Brain microvascular endothelial cell (primary cell): ENCODE results near the gene SAMD1.

Source experiments
- DNase-seq: peaks from one replicate; pipeline ENCODE4 v3.0.0-alpha.2; 2020
- H3K27ac ChIP-seq: fragments of 250-450 bp; sonication (Bioruptor Pico); 2 replicates; pipeline ENCODE4 v1.5.1; 2020; ENCODE audit warnings: mild to moderate bottlenecking, moderate library complexity
- H3K27me3 ChIP-seq: fragments of 250-450 bp; sonication (Bioruptor Pico); replicated peaks from 2 replicates; pipeline ENCODE4 v1.5.1; 2020; ENCODE audit warnings: mild to moderate bottlenecking
- H3K36me3 ChIP-seq: fragments of 250-450 bp; sonication (Bioruptor Pico); replicated peaks from 2 replicates; pipeline ENCODE4 v1.5.1; 2020; ENCODE audit warnings: mild to moderate bottlenecking
- H3K4me3 ChIP-seq: 2 replicates; pipeline ENCODE4 v1.5.1; 2011; ENCODE audit warnings: low read depth, mild to moderate bottlenecking, control low read depth, low read length, moderate library complexity
- CTCF ChIP-seq: IDR thresholded peaks from 2 replicates; pipeline ENCODE4 v1.5.1; 2011; ENCODE audit warnings: low read depth, mild to moderate bottlenecking, moderate library complexity, low read length, control low read depth, inconsistent platforms; ENCODE audit errors: missing control alignments
- in situ Hi-C: cut with HindIII; loops from 2 replicates; pipeline ENCODE4 v1.10.0; 2017; ENCODE audit warnings: low sequenced_read_pairs, low pct_ligation_motif_present

SAMD1 gene

GRCh38 chr19:14073925-14074838 is 16.4 kb downstream of the SAMD1 start:
- Histone ChIP-seq H3K27ac (no peak overlapping the region), H3K4me3 (peak overlapping the region; percentile 63), H3K36me3 (no peaks in the 10 kb centered on the region), H3K27me3 (no peaks in the 10 kb centered on the region)
- DNase-seq: no peak
- no peak for TF ChIP-seq CTCF
- in situ Hi-C loops: no loop called here

GRCh38 chr19:14073261-14073924 is 17.2 kb downstream of the SAMD1 start:
- Histone ChIP-seq H3K4me3 (peak overlapping the region; percentile 63), H3K27ac (no peak overlapping the region), H3K36me3 (no peaks in the 10 kb centered on the region), H3K27me3 (no peaks in the 10 kb centered on the region)
- in situ Hi-C loops: no loop called here
- DNase-seq: peak; percentile 59
- peak; percentile 21 for TF ChIP-seq CTCF

- DNase-seq: no peak
- Histone ChIP-seq H3K4me3 (peak within 1 kb of the TSS; percentile 63), H3K27ac (no peak within 1 kb of the TSS), H3K36me3 (no peaks in the 10 kb centered on the region), H3K27me3 (no peaks in the 10 kb centered on the region)
- in situ Hi-C loops: no loop called here
- peak; percentile 16 for TF ChIP-seq CTCF
Measured at GRCh38 chr19:14072535-14073260, 17.9 kb downstream of the SAMD1 start, which contains the start of gene MISP3. TSS of gene MISP3 (plus strand) at chr19:14072786. CDS start at chr19:14073310, 524 bp downstream.

GRCh38 chr19:14070268-14071050 is 20.1 kb downstream of the SAMD1 start:
- Histone ChIP-seq H3K4me3 (no peak overlapping the region), H3K27me3 (no peaks in the 10 kb centered on the region), H3K36me3 (no peaks in the 10 kb centered on the region), H3K27ac (no peak overlapping the region)
- DNase-seq: no peak
- no peak for TF ChIP-seq CTCF
- in situ Hi-C loops: no loop called here

GRCh38 chr19:14066134-14066533 is 24.4 kb downstream of the SAMD1 start:
- no peak overlapping the region for H3K27ac ChIP-seq
- no peak overlapping the region for H3K4me3 ChIP-seq
- no peak for TF ChIP-seq CTCF
- H3K27me3 ChIP-seq: no peaks in the 10 kb centered on the region
- H3K36me3 ChIP-seq: no peaks in the 10 kb centered on the region
- in situ Hi-C loops: no loop called here
- no peak for DNase-seq
